Esophagus (tissue), 2 donors: Measurements from ENCODE around the gene SERTAD3. TPM values are rescaled to one million over a fixed set of nuclear protein-coding genes. Genes with fewer than 3 reads are reported as not detected.
"Not testable (repeated sequence)": the region's sequence is repeated elsewhere in the genome, so short reads cannot be mapped to it uniquely, and the experiment has no call there.

Experiments used
- H3K27ac ChIP-seq, 2 donors: one replicate each; pipeline ENCODE4 v1.5.1; 2013; ENCODE audit warnings: low read depth in 2 of 2, mild to moderate bottlenecking in 2 of 2, inconsistent platforms in 1 of 2, low read length in 1 of 2, moderate library complexity in 1 of 2
- H3K27me3 ChIP-seq, 2 donors: one replicate each; pipeline ENCODE4 v1.6.1; 2013; ENCODE audit warnings: low read length in 2 of 2, control low read depth in 1 of 2, mild to moderate bottlenecking in 1 of 2; ENCODE audit not compliant: insufficient read depth in 2 of 2, control insufficient read depth in 1 of 2
- H3K36me3 ChIP-seq, 2 donors: one replicate each; pipeline ENCODE4 v1.6.1; 2013; ENCODE audit warnings: low read length in 1 of 2; ENCODE audit not compliant: control insufficient read depth in 2 of 2, insufficient read depth in 2 of 2
- H3K4me1 ChIP-seq, 2 donors: one replicate each; pipeline ENCODE4 v1.6.1; 2013; ENCODE audit warnings: low read length in 1 of 2; ENCODE audit not compliant: control insufficient read depth in 2 of 2, insufficient read depth in 2 of 2
- H3K4me3 ChIP-seq, 2 donors: one replicate each; pipeline ENCODE4 v1.5.1; 2013; ENCODE audit warnings: low read length in 2 of 2, mild to moderate bottlenecking in 2 of 2, low read depth in 1 of 2, moderate library complexity in 1 of 2
- H3K9me3 ChIP-seq, 2 donors: one replicate each; pipeline ENCODE4 v1.6.1; 2013; ENCODE audit warnings: mild to moderate bottlenecking in 2 of 2, low read depth in 1 of 2, low read length in 1 of 2, moderate library complexity in 1 of 2; ENCODE audit not compliant: control insufficient read depth in 2 of 2, insufficient read depth in 1 of 2
- WGBS, 2 donors: extraction: QIAGEN DNeasy Blood & Tissue Kit; methylation state at CpG; one replicate each; pipeline ENCODE4 v1.1.7; 2013; 5-methylcytosine and 5-hydroxymethylcytosine counted together
- polyA plus RNA-seq, 2 donors: library from polyadenylated mRNA; stranded (reverse); fragments of 200-250 nt; gene quantifications; one replicate each; pipeline ENCODE4 v1.2.3, GENCODE V29; 2013
- donor health status: healthy with polysubstance abuse.
- donor health status: Bipolar disorder and iron deficiency.

SERTAD3 gene
- polyA plus RNA-seq, 2 donors, result 12.2 to 19.1 TPM

DNA sequence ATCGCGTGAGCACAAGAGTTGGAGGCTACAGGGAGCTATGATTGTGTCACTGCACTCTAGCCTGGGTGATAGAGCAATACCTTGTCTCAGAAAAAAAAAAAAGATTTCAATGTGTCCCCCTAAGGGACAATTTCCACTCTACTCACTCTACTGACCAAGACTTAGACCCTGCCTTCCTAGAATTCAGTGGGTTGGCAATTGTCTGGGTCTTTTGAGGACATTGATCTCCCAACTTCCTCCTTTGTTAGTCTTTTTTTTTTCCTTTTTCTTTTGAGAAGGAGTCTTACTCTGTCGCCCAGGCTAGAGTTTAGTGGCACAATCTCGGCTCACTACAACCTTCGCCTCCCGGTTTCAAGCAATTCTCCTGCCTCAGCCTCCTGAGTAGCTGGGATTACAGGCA lies 24.9 kb upstream of the SERTAD3 start:
- Histone ChIP-seq H3K4me3 (no peak overlapping the region), H3K27me3 (no peaks in the 10 kb centered on the region), H3K4me1 (peaks cover 4 to 8% of the 10 kb centered on the region in 2 donors), H3K9me3 (no peaks in the 10 kb centered on the region), H3K27ac (no peak overlapping the region), H3K36me3 (no peaks in the 10 kb centered on the region)
- WGBS, 2 donors, result 93 to 97% methylated on average over 6 of the region's 6 CpGs

GRCh38 chr19:40466985-40467734 lies 23.0 kb upstream of the SERTAD3 start, which contains the start of gene SPTBN4:
Gene SPTBN4, plus strand, starts transcription at chr19:40467001. Its CDS starts 5,621 bp downstream, at chr19:40472622.
- no peaks in the 10 kb centered on the region for H3K36me3 ChIP-seq
- 7 to 15% methylated on average over 21 to 87 of the region's 87 CpGs for WGBS, 2 donors
- H3K9me3 ChIP-seq, result no peaks in the 10 kb centered on the region
- H3K27ac ChIP-seq, result peak within 1 kb of the TSS; percentile 75 to 90
- peaks cover 4 to 8% of the 10 kb centered on the region in 2 donors for H3K4me1 ChIP-seq
- no peaks in the 10 kb centered on the region for H3K27me3 ChIP-seq
- peak within 1 kb of the TSS; percentile 49 for H3K4me3 ChIP-seq

DNA sequence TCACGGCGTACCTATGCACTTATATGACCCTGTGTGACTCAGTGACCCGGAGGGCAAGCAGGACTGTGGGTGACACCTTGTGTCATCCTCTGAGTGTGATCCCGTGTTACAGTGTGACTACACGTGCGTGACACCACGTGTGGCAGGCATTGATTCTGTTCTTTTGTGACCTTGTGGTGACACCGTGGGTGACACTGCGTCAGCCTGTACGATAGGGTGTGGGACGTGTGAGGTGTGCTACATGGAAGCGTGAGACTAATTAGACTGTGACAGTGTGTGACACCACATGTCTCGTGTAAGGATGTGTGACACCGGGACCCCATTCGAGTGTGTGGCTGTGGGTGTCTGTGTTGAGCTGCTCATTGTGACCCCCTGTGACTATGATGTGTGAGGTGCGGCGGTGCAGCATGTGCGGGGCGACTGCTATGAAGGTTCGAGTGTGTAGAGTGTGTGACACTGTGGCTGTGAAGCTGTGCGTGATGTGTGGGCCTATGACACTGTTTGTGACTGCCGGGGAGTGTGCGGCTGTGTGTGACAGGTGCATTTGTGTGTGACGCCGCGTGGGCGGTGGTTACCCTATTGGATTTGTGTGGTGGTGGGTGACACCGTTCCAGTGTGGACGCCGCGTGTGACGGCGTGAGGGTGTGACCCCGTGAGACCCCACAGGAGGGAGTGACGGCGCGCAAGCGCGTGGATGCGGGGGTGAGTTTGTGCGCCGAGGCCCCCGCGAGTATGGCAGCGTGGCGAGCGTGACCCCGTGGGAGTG lies 22.3 kb upstream of the SERTAD3 start:
- 8 to 10% methylated on average over 44 to 48 of the region's 48 CpGs for WGBS, 2 donors
- no peaks in the 10 kb centered on the region for H3K9me3 ChIP-seq
- peaks cover 4 to 8% of the 10 kb centered on the region in 2 donors for H3K4me1 ChIP-seq
- H3K27me3 ChIP-seq, result no peaks in the 10 kb centered on the region
- no peaks in the 10 kb centered on the region for H3K36me3 ChIP-seq
- peak overlapping the region; percentile 75 to 90 for H3K27ac ChIP-seq
- H3K4me3 ChIP-seq, result peak overlapping the region; percentile 49

DNA sequence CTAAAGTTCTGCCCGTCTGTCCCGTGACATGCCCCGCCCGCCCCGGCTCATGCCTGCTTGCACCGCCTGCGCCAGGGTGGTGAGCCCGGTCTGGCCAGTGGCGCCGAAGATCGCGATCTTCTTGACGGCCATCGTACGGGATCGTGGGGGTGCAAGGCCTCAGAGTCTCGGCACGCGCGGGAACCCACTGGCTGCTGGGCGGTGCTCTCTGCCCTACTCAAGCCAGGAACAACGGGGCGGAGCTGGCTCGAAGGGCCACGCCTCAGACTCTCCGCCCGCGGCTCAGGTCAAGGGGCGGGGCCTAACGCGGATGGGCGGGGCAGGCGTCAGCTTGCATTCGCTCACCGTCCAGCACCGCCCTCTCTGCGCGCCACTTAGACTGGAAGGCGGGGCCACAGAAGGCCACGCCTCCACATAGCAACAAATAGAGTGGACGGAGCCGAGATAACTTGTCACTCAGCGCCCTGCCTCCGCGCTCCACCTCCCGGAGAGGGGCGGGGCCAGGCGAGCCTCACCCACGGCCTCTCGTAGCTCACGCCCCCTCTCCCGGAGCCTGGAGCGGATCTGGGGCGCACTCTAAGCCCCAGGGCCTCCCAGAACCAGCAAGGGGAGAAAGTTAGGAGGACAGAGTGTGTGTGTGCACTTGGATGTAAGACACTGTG lies 21.6 kb upstream of the SERTAD3 start, which contains the start of gene BLVRB:
BLVRB (minus strand) TSS at position 189 of the 662 bp plus-strand sequence; CDS start at position 132, 57 bp downstream.
- WGBS, 2 donors, result 0 to 1% methylated on average over 54 of the region's 54 CpGs
- H3K9me3 ChIP-seq, result no peaks in the 10 kb centered on the region
- peak within 1 kb of the TSS; percentile 93 to 97 for H3K27ac ChIP-seq
- H3K27me3 ChIP-seq, result no peaks in the 10 kb centered on the region
- H3K4me1 ChIP-seq, result peaks cover 4 to 8% of the 10 kb centered on the region in 2 donors
- no peaks in the 10 kb centered on the region for H3K36me3 ChIP-seq
- H3K4me3 ChIP-seq, result peak within 1 kb of the TSS; percentile 69 to 70

DNA sequence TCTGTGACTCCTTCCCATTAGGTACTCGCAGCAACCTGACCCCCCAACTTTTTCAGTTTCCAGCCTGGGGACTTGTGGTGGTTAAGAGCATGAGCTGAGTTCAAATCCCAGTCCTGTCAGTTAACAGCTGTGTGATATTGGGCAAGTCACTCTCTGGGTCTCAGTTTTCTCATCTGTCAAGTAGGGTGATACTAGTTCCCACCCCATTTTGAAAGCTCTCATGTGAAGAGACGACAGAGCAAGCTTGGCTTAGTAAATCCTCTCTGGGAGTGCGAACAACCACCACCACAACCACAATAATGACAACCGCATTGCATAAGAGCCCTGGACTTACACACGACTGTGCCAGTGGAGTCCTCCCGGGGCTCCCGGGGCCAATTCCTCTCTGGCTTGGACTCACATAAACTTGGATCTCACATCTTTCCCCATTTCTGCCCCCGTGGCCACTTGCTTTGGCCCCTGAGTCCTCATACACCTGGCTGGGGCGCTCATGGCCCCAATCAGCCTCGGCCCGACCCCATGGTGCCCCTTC lies 21.0 kb upstream of the SERTAD3 start:
- peak overlapping the region; percentile 93 to 97 for H3K27ac ChIP-seq
- peaks cover 4 to 8% of the 10 kb centered on the region in 2 donors for H3K4me1 ChIP-seq
- H3K9me3 ChIP-seq, result no peaks in the 10 kb centered on the region
- H3K36me3 ChIP-seq, result no peaks in the 10 kb centered on the region
- 10 to 12% methylated on average over 11 of the region's 11 CpGs for WGBS, 2 donors
- peak overlapping the region; percentile 69 to 70 for H3K4me3 ChIP-seq
- no peaks in the 10 kb centered on the region for H3K27me3 ChIP-seq

DNA sequence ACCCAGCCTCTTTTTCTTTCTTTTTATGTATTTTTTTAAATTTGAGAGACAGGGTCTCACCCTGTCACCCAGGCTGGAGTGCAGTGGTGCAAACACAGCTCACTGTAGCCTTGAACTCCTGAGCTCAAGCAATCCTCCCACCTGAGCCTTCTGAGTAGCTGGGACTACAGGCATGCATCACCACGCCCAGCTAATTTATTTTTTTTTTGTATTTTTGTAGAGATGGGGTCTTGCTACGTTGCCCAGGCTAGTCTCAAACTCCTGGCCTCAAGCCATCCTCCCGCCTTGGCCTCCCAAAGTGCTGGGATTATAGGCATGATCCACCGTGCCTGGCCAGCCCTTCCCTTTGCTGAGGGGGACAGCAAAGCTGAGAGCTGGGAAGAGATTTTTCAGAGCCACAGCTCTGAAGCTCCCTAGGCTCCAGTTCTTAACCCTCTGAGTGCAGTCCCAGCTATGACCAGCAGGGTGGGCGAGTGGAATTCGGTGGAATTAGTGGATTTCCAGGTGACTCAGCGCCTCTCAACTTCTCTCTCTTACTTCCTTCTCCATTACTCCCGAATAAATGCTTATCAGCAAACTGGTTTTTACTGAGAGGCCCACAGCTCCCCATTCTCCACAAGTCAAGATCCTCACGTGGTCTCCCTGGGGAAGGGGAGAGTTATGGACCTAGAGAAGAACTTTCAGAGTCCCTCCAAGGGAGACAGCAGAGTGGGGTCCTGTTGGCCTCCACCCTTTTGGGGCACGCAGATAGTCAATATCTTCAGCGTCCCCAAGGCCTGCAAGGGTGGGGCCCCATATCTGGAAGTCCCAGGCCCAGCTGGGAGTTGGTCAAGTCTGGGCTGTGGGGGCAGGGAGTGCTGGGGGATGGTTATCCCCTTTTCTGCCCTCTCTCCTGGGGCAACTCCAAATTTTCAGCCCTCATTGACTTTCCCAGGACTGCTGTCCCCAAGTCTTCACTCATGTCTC lies 20.2 kb upstream of the SERTAD3 start:
- H3K4me1 ChIP-seq, result peaks cover 4 to 8% of the 10 kb centered on the region in 2 donors
- no peaks in the 10 kb centered on the region for H3K27me3 ChIP-seq
- no peaks in the 10 kb centered on the region for H3K36me3 ChIP-seq
- H3K4me3 ChIP-seq, result peak overlapping the region; percentile 69 to 70
- 18 to 21% methylated on average over 11 of the region's 11 CpGs for WGBS, 2 donors
- no peaks in the 10 kb centered on the region for H3K9me3 ChIP-seq
- peak overlapping the region; percentile 93 to 97 for H3K27ac ChIP-seq

GRCh38 chr19:40463587-40464037 lies 19.5 kb upstream of the SERTAD3 start:
- peak overlapping the region; percentile 74 to 93 for H3K27ac ChIP-seq
- 59 to 75% methylated on average over 12 of the region's 12 CpGs for WGBS, 2 donors
- not testable (repeated sequence) for H3K4me1 ChIP-seq, H3K36me3 ChIP-seq, H3K27me3 ChIP-seq, H3K4me3 ChIP-seq, H3K9me3 ChIP-seq

DNA sequence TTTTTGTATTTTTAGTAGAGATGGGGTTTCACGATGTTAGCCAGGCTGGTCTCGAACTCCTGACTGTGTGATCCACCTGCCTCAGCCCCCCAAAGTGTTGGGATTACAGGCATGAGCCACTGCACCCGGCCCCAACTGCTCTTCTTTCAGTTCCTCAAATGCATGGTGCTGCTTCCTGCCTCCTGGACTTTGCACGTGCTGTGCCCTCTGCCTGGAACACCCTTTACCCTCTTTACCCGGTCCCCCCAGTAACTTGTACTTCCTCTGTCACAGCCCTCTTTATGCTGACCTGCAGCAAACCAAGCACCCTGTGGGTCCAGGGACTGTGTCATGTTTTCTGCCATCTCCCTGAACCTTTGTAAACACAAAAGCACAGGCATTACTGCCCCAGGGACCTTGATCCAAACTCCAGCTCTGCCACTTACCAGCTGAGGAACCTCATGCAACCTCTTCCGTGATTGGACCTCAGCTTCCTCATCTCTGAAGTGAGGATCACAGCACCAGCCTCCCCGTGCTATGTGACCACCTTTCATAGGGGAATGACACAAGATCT lies 17.6 kb upstream of the SERTAD3 start:
- H3K27me3 ChIP-seq, result no peaks in the 10 kb centered on the region
- no peak overlapping the region for H3K27ac ChIP-seq
- no peaks in the 10 kb centered on the region for H3K9me3 ChIP-seq
- no peak overlapping the region for H3K4me3 ChIP-seq
- peaks cover 2 to 7% of the 10 kb centered on the region in 2 donors for H3K4me1 ChIP-seq
- H3K36me3 ChIP-seq, result peaks cover 3 to 7% of the 10 kb centered on the region in 2 donors
- WGBS, 2 donors, result 68 to 75% methylated on average over 7 of the region's 7 CpGs
